Prostate gland (tissue), 2 donors: ENCODE data around the gene GPX5.
"Not testable (repeated sequence)": the region's sequence is repeated elsewhere in the genome, so short reads cannot be mapped to it uniquely, and the experiment has no call there.

Experiments used
- CTCF ChIP-seq, 4 experiments: fragments of 200-600 bp in 2 of 4; fragments of 450-650 bp in 2 of 4; sonication (generic) in 2 of 4; IDR thresholded peaks; 1 replicate in 3 of 4; 2 replicates in 1 of 4; pipeline ENCODE4 v1.5.1; 2016 to 2019; ENCODE audit warnings: antibody characterized with exemption in 4 of 4, mild to moderate bottlenecking in 2 of 4, moderate library complexity in 2 of 4
- POLR2A ChIP-seq: fragments of 450-650 bp; IDR thresholded peaks from one replicate; pipeline ENCODE4 v1.6.1; 2016; ENCODE audit warnings: antibody characterized with exemption, mild to moderate bottlenecking

DNA sequence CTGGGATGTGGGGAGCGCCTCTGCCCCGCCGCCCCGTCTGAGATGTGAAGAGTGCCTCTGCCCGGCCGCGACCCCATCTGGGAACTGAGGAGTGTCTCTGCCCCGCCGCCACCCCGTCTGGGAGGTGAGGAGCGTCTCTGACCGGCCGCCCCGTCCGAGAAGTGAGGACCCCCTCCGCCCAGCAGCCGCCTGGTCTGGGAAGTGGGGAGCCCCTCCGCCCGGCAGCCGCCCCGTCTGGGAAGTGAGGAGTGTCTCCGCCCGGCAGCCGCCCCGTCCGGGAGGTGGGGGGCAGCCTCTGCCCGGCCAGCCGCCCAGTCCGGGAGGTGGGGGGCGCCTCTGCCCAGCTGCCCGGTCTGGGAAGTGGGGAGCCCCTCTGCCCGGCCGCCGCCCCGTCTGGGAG, 23.5 kb upstream of the GPX5 start:
- not testable (repeated sequence) for TF ChIP-seq CTCF (IDR thresholded peaks at IDR 0.05); POLR2A
